Right lobe of liver (tissue), 6 donors: ENCODE measurements around the gene TMC1. TPM values are rescaled to one million over a fixed set of nuclear protein-coding genes. Genes with fewer than 3 reads are reported as not detected.

Experiments
- ATAC-seq, 4 donors: fragments of 200-7000 bp; cut with Tn5 transposase; one replicate each; pipeline ENCODE4 v1.9.1; 2020; ENCODE audit warnings: mild to moderate bottlenecking in 4 of 4, moderate library complexity in 4 of 4
- DNase-seq, 3 donors: peaks; one replicate each; pipeline ENCODE4 v3.0.0-alpha.2; 2020
- H3K27ac ChIP-seq, 3 donors: fragments of 200-600 bp; one replicate each; pipeline ENCODE4 v1.8.0; 2022
- H3K27me3 ChIP-seq, 2 donors: fragments of 200-600 bp; one replicate each; pipeline ENCODE4 v1.8.0; 2022
- H3K36me3 ChIP-seq, 4 donors: fragments of 200-600 bp; sonication (generic) in 1 of 4; one replicate each; pipeline versions ENCODE4 v1.5.1 to v1.8.0; 2017 to 2022; ENCODE audit warnings: control low read depth in 1 of 4
- H3K4me1 ChIP-seq, 4 donors: fragments of 200-600 bp; sonication (generic) in 1 of 4; one replicate each; pipeline versions ENCODE4 v1.5.1 to v1.8.0; 2017 to 2022; ENCODE audit warnings: control low read depth in 1 of 4
- H3K4me3 ChIP-seq, 3 donors: fragments of 200-600 bp; one replicate each; pipeline ENCODE4 v1.8.0; 2022
- H3K9me3 ChIP-seq, 4 donors: fragments of 200-600 bp; sonication (generic) in 1 of 4; one replicate each; pipeline versions ENCODE4 v1.5.1 to v1.8.0; 2017 to 2022; ENCODE audit warnings: control low read depth in 1 of 4
- POLR2A ChIP-seq: fragments of 450-650 bp; IDR thresholded peaks from one replicate; pipeline ENCODE4 v1.6.1; 2017; ENCODE audit warnings: antibody characterized with exemption, mild to moderate bottlenecking
- WGBS: methylation state at CpG from one replicate; pipeline ENCODE4 v1.1.6; 2018; ENCODE audit warnings: low coverage, low lambda C conversion rate; ENCODE audit not compliant: insufficient coverage; ENCODE audit errors: missing lambda C conversion rate; 5-methylcytosine and 5-hydroxymethylcytosine counted together
- intact Hi-C, 2 donors: fragments of 100-400 bp; cut with DNase I; formaldehyde crosslinking; loops; one replicate each; pipeline versions ENCODE4 v1.11.2 to v1.14.1; 2022
- total RNA-seq, 6 experiments: library from RNA; depleted of rRNA in 2 of 6; stranded (reverse); fragments of >200 nt in 2 of 6; fragmentation: NEBNext Ultra II Directional in 3 of 6; extraction: Animal tissue kit (Norgen Biotek cat#: 25700) in 3 of 6; gene quantifications; one replicate each; pipeline versions ENCODE4 v1.1.0 to v1.2.4, GENCODE V29; 2016 to 2023
- TF ChIP-seq, protein P1 (sequence below), 4 donors: fragments of 200-600 bp in 3 of 4; fragments of 450-650 bp in 1 of 4; IDR thresholded peaks; one replicate each; pipeline versions ENCODE4 v1.5.1 to v1.8.0; 2016 to 2022; ENCODE audit warnings: antibody characterized with exemption in 4 of 4, mild to moderate bottlenecking in 2 of 4
- donor health status: DM: no; HTN: yes; CAD: no.
- donor health status: DM: no; HTN: no; CAD: no.
- donor health status: DM: no; HTN: no; CAD: no.
- donor health status: DM: no; HTN: yes; CAD: no.
- donor health status: DM: no; HTN: yes; CAD: no.

TMC1 gene
- total RNA-seq, 6 experiments from 2014 or later = 0.06 to 0.42 TPM; not detected in 4

GRCh38 chr9:72813544-72813943 lies 292.1 kb downstream of the TMC1 start:
- Histone ChIP-seq H3K27me3 (no peaks in the 10 kb centered on the region), H3K4me3 (no peak overlapping the region), H3K36me3 (no peaks in the 10 kb centered on the region), H3K4me1 (no peaks in the 10 kb centered on the region), H3K9me3 (no peaks in the 10 kb centered on the region), H3K27ac (no peak overlapping the region)
- intact Hi-C loops = loop anchor here in 1 of 2 donors (10.0 kb wide), 1 partner anchor 529 kb away; no protein-coding TSS in a partner anchor
- TF ChIP-seq, protein P1, sequence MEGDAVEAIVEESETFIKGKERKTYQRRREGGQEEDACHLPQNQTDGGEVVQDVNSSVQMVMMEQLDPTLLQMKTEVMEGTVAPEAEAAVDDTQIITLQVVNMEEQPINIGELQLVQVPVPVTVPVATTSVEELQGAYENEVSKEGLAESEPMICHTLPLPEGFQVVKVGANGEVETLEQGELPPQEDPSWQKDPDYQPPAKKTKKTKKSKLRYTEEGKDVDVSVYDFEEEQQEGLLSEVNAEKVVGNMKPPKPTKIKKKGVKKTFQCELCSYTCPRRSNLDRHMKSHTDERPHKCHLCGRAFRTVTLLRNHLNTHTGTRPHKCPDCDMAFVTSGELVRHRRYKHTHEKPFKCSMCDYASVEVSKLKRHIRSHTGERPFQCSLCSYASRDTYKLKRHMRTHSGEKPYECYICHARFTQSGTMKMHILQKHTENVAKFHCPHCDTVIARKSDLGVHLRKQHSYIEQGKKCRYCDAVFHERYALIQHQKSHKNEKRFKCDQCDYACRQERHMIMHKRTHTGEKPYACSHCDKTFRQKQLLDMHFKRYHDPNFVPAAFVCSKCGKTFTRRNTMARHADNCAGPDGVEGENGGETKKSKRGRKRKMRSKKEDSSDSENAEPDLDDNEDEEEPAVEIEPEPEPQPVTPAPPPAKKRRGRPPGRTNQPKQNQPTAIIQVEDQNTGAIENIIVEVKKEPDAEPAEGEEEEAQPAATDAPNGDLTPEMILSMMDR (IDR thresholded peaks at IDR 0.05) = no peak
- no peak for TF ChIP-seq POLR2A
- ATAC-seq (no peak), DNase-seq (no peak)

- H3K27ac ChIP-seq = no peak overlapping the region
- no peaks in the 10 kb centered on the region for H3K36me3 ChIP-seq
- H3K27me3 ChIP-seq = no peaks in the 10 kb centered on the region
- no peak overlapping the region for H3K4me3 ChIP-seq
- 69% methylated on average over 7 of the region's 7 CpGs for WGBS
- H3K9me3 ChIP-seq = no peaks in the 10 kb centered on the region
- no peaks in the 10 kb centered on the region for H3K4me1 ChIP-seq
- DNase-seq (no peak), ATAC-seq (no peak)
- intact Hi-C loops = loop anchor here in 1 of 2 donors (10.0 kb wide), 1 partner anchor 529 kb away; no protein-coding TSS in a partner anchor
- TF ChIP-seq POLR2A = no peak
- TF ChIP-seq, protein P1 (IDR thresholded peaks at IDR 0.05) = no peak
Measured at GRCh38 chr9:72814083-72814597, 292.7 kb downstream of the TMC1 start.

GRCh38 chr9:72816666-72817065 lies 295.3 kb downstream of the TMC1 start:
- Histone ChIP-seq H3K4me3 (no peak overlapping the region), H3K4me1 (no peaks in the 10 kb centered on the region), H3K36me3 (no peaks in the 10 kb centered on the region), H3K27ac (no peak overlapping the region), H3K27me3 (no peaks in the 10 kb centered on the region), H3K9me3 (no peaks in the 10 kb centered on the region)
- 82% methylated on average over 6 of the region's 8 CpGs for WGBS
- TF ChIP-seq POLR2A = no peak
- TF ChIP-seq, protein P1 (IDR thresholded peaks at IDR 0.05) = no peak
- DNase-seq (no peak), ATAC-seq (no peak)
- intact Hi-C loops = loop anchor here in 1 of 2 donors (10.0 kb wide), 1 partner anchor 532 kb away; no protein-coding TSS in a partner anchor

DNA sequence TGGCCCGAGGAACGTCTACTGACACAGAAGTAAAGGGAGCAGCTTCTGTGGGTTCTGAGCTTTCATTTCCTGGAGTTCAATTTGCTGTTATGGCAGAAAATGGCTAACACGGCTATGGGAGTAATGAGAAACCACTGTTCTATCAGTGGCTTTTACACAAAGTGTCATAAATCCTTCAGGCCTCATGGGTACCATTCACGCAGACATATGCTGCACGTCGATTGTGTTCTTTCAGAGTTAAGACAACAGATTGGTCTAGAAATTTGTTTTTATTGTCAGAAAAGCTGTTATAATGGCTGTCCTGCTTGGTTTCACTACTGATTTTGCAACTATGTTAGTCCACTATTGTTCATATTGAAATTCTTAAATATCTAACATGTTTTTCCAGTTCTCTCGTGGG lies 296.0 kb downstream of the TMC1 start:
- Histone ChIP-seq H3K9me3 (no peaks in the 10 kb centered on the region), H3K4me3 (no peak overlapping the region), H3K27me3 (no peaks in the 10 kb centered on the region), H3K4me1 (no peaks in the 10 kb centered on the region), H3K27ac (no peak overlapping the region), H3K36me3 (no peaks in the 10 kb centered on the region)
- TF ChIP-seq POLR2A = no peak
- TF ChIP-seq, protein P1 (IDR thresholded peaks at IDR 0.05) = no peak
- no peak for ATAC-seq
- DNase-seq = no peak
- intact Hi-C loops = loop anchor here in 1 of 2 donors (10.0 kb wide), 1 partner anchor 533 kb away; no protein-coding TSS in a partner anchor
- 64% methylated on average over 7 of the region's 7 CpGs for WGBS

DNA sequence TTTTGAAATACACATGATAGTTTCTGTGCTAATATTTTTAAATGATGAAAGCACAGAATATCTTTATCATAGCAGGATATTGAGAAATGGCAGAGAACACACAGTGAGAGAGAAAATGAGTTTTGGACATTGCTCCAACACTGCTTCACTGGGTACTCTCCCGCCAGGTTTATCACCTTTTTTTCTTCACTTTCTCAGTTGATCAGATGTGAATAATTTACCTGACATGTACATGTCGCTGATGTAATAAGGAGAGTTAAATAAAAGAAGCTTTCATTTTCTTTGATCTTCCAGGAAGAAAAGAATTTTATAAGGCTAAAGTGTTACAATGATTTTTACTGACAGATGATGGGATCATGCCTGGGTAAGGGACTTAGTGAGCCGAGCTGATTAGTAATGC lies 297.0 kb downstream of the TMC1 start:
- no peak overlapping the region for H3K27ac ChIP-seq
- no peaks in the 10 kb centered on the region for H3K36me3 ChIP-seq
- no peaks in the 10 kb centered on the region for H3K9me3 ChIP-seq
- no peaks in the 10 kb centered on the region for H3K4me1 ChIP-seq
- WGBS = 70% methylated on average over 3 of the region's 3 CpGs
- no peak overlapping the region for H3K4me3 ChIP-seq
- ATAC-seq = no peak
- DNase-seq = no peak
- H3K27me3 ChIP-seq = no peaks in the 10 kb centered on the region
- no peak for TF ChIP-seq POLR2A
- TF ChIP-seq, protein P1 (IDR thresholded peaks at IDR 0.05) = no peak
- intact Hi-C loops = loop anchor here in 1 of 2 donors (10.0 kb wide), 1 partner anchor 534 kb away; no protein-coding TSS in a partner anchor
